T-helper 17 cell (primary cell): ENCODE measurements around the gene FGF18. TPM values are rescaled to one million over a fixed set of nuclear protein-coding genes. Genes with fewer than 3 reads are reported as not detected.
"Not testable (repeated sequence)": the region's sequence is repeated elsewhere in the genome, so short reads cannot be mapped to it uniquely, and the experiment has no call there.

Source experiments
- ATAC-seq: fragments of 150-1000 bp; cut with Tn5 transposase; 2 replicates; pipeline ENCODE4 v1.10.0; 2021; ENCODE audit warnings: mild to moderate bottlenecking, moderate library complexity
- DNase-seq, 3 donors: peaks; one replicate each; pipeline versions ENCODE4 v3.0.0 to v3.0.0-alpha.2; 2020 to 2021
- H3K9me3 ChIP-seq: one replicate; pipeline ENCODE4 v1.7.0; 2013; ENCODE audit warnings: low read length, mild to moderate bottlenecking; ENCODE audit not compliant: control insufficient read depth, poor library complexity, severe bottlenecking
- H3K27ac Mint-ChIP-seq: one replicate; pipeline ENCODE4 v1.8.0; 2022; ENCODE audit warnings: mild to moderate bottlenecking, moderate library complexity, mixed read lengths
- H3K27me3 Mint-ChIP-seq: one replicate; pipeline ENCODE4 v1.8.0; 2022; ENCODE audit warnings: mixed read lengths
- H3K36me3 Mint-ChIP-seq: one replicate; pipeline ENCODE4 v1.8.0; 2022; ENCODE audit warnings: low read depth, mixed read lengths
- H3K4me1 Mint-ChIP-seq: one replicate; pipeline ENCODE4 v1.8.0; 2022; ENCODE audit warnings: mild to moderate bottlenecking, mixed read lengths
- H3K4me3 Mint-ChIP-seq: one replicate; pipeline ENCODE4 v1.8.0; 2022; ENCODE audit warnings: mild to moderate bottlenecking, moderate library complexity, mixed read lengths
- total RNA-seq, 4 donors: library from RNA in 2 of 4; stranded (reverse) in 2 of 4; gene quantifications; one replicate each; pipeline ENCODE4 v1.2.3 and lab custom pipeline; 2022 to 2026

The FGF18 gene
- total RNA-seq, 2 donors from 2014 or later, result 0.44 to 0.50 TPM

DNA sequence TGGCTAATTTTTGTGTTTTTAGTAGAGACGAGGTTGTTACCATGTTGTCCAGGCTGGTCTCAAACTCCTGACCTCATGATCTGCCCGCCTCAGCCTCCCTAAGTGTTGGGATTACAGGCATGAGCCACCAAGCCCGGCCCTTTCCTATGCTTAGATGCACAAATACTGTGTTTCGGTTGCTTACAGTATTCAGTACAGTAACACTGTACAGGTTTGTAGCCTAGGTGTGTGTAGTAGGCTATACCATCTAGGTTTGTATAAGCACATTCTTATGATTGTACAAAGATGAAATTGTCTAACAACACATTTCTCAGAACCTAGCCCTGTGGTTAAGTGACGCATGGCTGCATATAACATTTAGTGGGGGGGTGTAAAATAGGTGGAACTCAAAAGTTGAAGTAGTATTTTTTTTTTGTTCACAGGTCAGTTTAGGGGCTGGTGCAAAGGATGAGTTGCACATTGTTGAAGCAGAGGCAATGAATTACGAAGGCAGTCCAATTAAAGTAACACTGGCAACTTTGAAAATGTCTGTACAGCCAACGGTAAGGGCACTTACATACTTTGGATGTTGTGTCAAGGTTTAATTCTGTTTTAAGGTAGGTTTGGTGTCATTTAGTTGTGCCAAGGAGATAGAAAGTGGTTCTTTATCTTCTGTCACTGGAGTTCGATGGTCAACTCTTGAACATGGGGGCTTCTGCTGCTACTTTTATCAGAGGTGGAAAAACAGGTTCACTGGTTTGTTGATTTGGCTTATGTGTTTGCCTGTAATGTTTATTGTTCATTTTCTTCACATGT, 28.4 kb upstream of the FGF18 start:
- no peaks in the 10 kb centered on the region for H3K9me3 ChIP-seq
- Mint-ChIP-seq H3K4me3 (peak overlapping the region; percentile 92), H3K4me1 (peaks cover 61% of the 10 kb centered on the region), H3K27ac (peak overlapping the region; percentile 95), H3K27me3 (no peaks in the 10 kb centered on the region), H3K36me3 (peaks cover 9% of the 10 kb centered on the region)
- ATAC-seq, result no peak
- DNase-seq, result no peak

DNA sequence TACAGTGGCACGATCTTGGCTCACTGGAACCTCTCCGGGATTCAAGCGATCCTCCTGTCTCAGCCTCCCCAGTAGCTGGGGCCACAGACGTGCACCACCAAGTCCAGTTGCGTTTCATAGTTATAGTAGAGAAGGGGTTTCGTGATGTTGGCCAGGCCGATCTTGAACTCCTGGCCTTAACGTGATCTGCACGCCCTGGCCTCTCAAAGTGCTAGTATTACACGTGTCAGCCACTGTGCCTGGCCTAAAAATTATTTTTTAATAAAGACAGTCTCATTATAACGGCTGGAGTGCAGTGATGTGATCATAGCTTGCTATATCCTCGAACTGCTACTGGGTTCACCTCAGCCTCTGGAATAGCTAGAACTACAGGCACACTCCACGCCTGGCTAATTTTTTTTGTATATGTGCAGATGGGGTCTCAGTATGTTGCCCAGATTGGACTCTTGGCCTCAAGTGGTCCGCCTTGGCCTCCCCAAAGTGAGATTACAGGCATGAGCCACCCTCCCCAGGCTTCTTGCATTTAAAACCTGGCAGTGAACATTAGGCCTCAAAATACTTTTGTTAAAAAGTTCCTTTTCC, 27.4 kb upstream of the FGF18 start:
- Mint-ChIP-seq H3K27me3 (no peaks in the 10 kb centered on the region), H3K4me1 (peaks cover 64% of the 10 kb centered on the region), H3K36me3 (peaks cover 9% of the 10 kb centered on the region), H3K27ac (peak overlapping the region; percentile 95), H3K4me3 (no peak overlapping the region)
- ATAC-seq (no peak), DNase-seq (no peak)
- no peaks in the 10 kb centered on the region for H3K9me3 ChIP-seq

DNA sequence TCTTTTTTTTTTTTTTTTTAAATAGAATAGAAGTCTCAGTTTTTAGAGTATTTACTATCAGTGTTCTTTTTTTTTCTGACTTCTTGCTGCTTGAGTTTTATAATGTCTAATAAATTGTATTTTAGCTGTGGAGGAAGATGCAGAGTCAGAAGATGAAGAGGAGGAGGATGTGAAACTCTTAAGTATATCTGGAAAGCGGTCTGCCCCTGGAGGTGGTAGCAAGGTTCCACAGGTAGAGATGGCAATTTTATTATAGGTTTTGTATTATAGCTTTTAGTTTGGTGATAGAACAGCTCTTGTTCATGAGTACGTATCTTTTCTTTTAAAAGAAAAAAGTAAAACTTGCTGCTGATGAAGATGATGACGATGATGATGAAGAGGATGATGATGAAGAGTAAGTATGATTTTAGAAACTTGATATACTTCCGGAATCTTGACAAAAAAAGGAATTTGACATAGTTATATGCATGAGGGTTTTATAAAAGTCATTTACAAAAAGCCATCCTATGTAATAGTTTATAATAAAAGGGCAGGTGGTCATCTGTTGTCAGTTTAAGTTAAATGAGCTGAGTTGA, 26.8 kb upstream of the FGF18 start:
- Mint-ChIP-seq H3K27me3 (no peaks in the 10 kb centered on the region), H3K4me3 (no peak overlapping the region), H3K4me1 (peaks cover 62% of the 10 kb centered on the region), H3K27ac (peak overlapping the region; percentile 95), H3K36me3 (peaks cover 9% of the 10 kb centered on the region)
- DNase-seq, result no peak
- no peaks in the 10 kb centered on the region for H3K9me3 ChIP-seq
- ATAC-seq, result no peak

DNA sequence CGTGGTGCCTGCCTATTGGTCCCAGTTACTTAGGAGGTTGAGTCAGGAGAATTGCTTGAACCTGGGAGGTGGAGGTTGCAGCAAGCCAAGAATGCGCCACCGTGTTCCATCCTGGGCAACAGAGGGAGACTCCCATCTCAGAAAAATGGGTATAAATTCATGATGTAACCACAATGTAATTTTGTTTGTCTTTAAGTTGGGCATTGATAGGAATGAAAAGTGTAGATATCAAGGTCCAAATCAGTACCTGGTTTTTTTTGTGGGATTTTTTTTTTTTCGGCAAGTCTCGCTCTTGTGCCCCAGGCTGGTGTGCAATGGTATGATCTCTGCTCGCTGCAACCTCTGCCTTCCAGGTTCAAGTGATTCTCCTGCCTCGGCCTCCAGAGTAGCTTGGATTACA, 24.4 kb upstream of the FGF18 start:
- DNase-seq, result no peak
- H3K4me1 Mint-ChIP-seq, result peaks cover 51% of the 10 kb centered on the region
- peaks cover 11% of the 10 kb centered on the region for H3K36me3 Mint-ChIP-seq
- peak overlapping the region; percentile 95 for H3K27ac Mint-ChIP-seq
- H3K9me3 ChIP-seq, result no peaks in the 10 kb centered on the region
- H3K27me3 Mint-ChIP-seq, result no peaks in the 10 kb centered on the region
- ATAC-seq, result no peak
- H3K4me3 Mint-ChIP-seq, result peak overlapping the region; percentile 61

DNA sequence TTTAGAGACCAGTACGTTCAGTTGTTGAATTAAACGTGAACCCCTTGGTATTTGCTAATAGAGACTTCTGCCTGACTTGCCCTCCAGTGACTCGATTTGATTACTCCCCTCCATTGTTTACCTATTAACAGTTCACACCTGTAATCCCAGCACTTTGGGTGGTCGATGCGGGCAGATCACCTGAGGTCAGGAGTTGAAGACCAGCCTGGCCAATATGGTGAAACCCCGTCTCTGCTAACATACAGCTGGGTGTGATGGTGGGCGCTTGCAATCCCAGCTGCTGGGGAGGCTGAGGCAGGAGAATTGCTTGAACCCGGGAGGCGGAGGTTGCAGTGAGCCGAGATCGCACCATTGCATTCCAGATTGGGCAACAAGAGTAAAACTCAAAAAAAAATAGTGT, 22.9 kb upstream of the FGF18 start:
- not testable (repeated sequence) for H3K27me3 Mint-ChIP-seq, H3K36me3 Mint-ChIP-seq, H3K9me3 ChIP-seq, H3K4me3 Mint-ChIP-seq, ATAC-seq, DNase-seq, H3K27ac Mint-ChIP-seq
- peaks cover 43% of the 10 kb centered on the region for H3K4me1 Mint-ChIP-seq

DNA sequence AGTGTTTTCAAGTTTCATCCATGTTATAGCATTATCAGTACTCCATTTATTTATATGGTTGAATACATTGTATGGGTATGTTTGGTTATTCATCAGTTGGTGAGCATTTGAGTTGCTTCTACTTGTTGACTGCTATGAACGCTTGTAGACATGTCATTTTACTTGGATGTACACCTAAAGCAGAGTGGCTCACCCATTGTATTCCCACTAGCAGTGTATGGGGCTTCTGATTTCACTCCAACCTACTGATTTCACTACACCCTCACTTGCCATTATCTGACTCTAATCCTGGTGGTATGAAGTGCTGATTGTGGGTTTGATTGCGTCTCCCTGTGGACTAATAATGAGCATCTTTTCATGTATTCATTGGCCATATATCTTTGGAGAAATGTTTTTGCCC, 22.3 kb upstream of the FGF18 start:
- H3K27ac Mint-ChIP-seq, result peak overlapping the region; percentile 24
- peaks cover 11% of the 10 kb centered on the region for H3K36me3 Mint-ChIP-seq
- H3K4me1 Mint-ChIP-seq, result peaks cover 43% of the 10 kb centered on the region
- DNase-seq (no peak), ATAC-seq (no peak)
- H3K9me3 ChIP-seq, result no peaks in the 10 kb centered on the region
- no peaks in the 10 kb centered on the region for H3K27me3 Mint-ChIP-seq
- no peak overlapping the region for H3K4me3 Mint-ChIP-seq

DNA sequence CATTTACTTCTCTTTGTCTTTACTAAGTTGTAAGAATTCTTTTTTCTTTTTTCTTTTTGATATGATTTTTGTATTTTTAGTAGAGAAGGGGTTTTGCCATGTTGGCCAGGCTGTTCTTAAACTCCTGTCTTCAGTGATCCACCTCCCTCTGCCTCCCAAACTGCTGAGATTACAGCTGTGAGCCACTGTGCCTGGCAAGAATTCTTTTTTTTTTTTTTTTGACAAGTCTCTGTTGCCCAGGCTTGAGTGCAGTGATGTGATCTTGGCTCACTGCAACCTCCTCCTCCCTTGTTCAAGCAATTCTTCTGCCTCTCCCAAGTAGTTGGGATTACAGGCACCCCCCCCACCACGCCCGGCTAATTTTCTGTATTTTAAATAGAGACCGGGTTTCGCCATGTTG, 21.8 kb upstream of the FGF18 start:
- no peaks in the 10 kb centered on the region for H3K9me3 ChIP-seq
- DNase-seq (no peak), ATAC-seq (no peak)
- Mint-ChIP-seq H3K36me3 (peaks cover 11% of the 10 kb centered on the region), H3K4me3 (no peak overlapping the region), H3K27me3 (no peaks in the 10 kb centered on the region), H3K27ac (peak overlapping the region; percentile 24), H3K4me1 (peaks cover 39% of the 10 kb centered on the region)

DNA sequence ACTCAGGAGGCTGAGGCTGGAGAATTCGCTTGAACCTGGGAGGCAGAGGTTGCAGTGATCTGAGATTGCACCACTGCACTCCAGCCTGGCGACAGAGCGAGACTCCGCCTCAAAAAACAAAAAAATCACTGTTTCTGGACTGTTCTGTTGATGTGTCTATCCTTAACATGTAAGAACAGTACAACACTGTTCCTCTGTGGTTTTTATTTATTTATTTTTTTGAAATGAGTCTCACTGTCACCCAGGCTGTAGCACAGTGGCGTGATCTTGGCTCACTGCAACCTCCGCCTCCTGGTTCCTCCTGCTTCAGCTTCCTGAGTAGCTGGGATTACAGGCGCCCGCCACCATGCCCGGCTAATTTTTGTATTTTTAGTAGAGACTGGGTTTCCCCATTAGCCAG, 20.8 kb upstream of the FGF18 start:
- peaks cover 11% of the 10 kb centered on the region for H3K36me3 Mint-ChIP-seq
- H3K4me1 Mint-ChIP-seq, result peaks cover 31% of the 10 kb centered on the region
- H3K9me3 ChIP-seq, ATAC-seq, H3K4me3 Mint-ChIP-seq, H3K27me3 Mint-ChIP-seq, DNase-seq, H3K27ac Mint-ChIP-seq: not testable (repeated sequence)

DNA sequence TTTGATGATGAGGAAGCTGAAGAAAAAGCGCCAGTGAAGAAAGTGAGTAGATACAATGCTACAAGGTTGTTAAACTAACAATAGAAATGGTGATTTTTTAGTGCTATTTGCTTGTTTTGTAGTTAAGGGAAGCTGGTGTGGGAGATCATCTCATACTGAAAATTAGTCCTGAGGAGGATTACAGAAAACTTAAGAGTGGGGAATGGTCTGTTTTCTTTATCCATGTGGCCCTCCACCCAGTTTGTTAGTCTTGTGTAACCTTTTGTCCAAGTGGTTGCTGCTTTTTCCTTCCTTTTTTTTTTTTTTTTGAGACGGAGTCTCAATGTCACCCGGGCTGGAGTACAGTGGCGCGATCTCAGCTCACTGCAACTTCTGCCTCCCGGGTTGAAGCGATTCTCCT, 19.3 kb upstream of the FGF18 start:
- ATAC-seq (no peak), DNase-seq (no peak)
- H3K27ac Mint-ChIP-seq, result peak overlapping the region; percentile 54
- H3K9me3 ChIP-seq, result no peaks in the 10 kb centered on the region
- no peaks in the 10 kb centered on the region for H3K27me3 Mint-ChIP-seq
- peaks cover 26% of the 10 kb centered on the region for H3K4me1 Mint-ChIP-seq
- H3K4me3 Mint-ChIP-seq, result no peak overlapping the region
- peaks cover 11% of the 10 kb centered on the region for H3K36me3 Mint-ChIP-seq

DNA sequence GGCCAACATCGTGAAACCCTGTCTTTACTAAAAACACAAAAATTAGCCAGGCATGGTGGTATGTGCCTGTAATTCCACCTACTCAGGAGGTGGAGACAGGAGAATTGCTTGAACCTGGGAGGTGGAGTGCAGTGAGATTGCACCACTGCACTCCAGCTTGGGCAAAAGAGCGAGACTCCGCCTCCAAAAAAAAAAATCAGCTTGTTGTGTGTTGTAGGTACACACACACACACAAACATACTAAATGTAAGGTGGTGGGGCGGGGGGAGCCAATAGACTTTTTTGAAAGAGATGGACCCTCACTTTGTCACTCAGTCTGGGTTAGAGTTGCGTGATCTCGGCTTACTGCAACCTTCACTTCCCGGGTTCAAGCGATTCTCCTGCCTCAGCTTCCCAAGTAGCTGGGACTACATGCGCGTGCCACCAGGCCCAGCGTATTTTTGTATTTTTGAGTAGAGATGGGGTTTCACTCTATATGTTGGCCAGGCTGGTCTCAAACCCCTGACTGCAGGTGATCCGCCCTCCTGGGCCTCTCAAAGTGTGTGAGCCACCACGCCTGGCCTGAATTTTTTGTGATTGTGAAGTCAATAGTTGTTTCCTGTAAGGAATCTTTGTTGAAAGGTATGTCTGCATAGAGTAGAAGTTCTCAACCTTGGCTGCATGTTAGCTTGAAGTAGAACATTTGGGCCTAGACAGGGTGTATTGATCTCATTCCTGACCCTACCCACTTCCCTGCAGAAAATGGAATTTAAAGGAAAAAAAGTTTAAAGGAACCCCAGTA, 18.1 kb upstream of the FGF18 start:
- DNase-seq (no peak), ATAC-seq (no peak)
- peak overlapping the region; percentile 24 for H3K27ac Mint-ChIP-seq
- H3K4me1 Mint-ChIP-seq, result peaks cover 31% of the 10 kb centered on the region
- no peaks in the 10 kb centered on the region for H3K27me3 Mint-ChIP-seq
- peaks cover 10% of the 10 kb centered on the region for H3K36me3 Mint-ChIP-seq
- H3K9me3 ChIP-seq, result no peaks in the 10 kb centered on the region
- peak overlapping the region; percentile 45 for H3K4me3 Mint-ChIP-seq

DNA sequence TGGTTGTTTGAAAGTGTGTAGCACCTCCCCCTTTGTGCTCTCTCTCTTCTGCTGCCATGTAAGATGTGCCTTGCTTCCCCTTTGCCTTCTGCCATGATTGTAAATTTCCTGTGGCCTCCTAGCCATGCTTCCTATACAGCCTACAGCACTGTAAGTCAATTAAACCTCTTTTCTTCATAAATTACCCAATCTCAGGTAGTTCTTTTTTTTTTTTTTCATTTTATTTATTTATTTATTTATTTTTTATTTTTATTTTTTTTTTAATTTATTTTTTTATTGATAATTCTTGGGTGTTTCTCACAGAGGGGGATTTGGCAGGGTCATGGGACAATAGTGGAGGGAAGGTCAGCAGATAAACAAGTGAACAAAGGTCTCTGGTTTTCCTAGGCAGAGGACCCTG, 16.7 kb upstream of the FGF18 start:
- Mint-ChIP-seq H3K36me3 (peaks cover 12% of the 10 kb centered on the region), H3K4me3 (peak overlapping the region; percentile 37)
- not testable (repeated sequence) for ATAC-seq

DNA sequence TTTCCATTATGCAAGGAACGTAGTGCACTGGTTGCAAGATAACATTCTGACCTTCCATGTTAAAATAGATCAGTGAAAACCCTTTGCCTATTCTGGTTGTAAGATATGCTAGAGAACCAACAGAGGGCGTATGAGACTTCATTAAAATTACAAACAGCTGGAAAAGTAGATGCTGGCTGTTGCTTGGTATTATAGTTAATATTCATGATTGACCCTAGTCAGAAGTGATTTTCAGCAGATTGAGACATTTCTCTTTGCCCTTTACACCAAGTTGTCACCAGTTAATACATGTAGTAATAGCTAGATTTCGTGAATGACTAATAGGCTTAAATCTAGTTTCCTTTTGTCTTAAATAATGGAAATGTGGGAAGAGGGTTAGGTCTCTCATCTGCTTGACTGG, 13.8 kb upstream of the FGF18 start:
- Mint-ChIP-seq H3K4me1 (peaks cover 38% of the 10 kb centered on the region), H3K4me3 (no peak overlapping the region), H3K36me3 (peaks cover 11% of the 10 kb centered on the region), H3K27me3 (no peaks in the 10 kb centered on the region), H3K27ac (peak overlapping the region; percentile 74)
- ATAC-seq, result no peak
- H3K9me3 ChIP-seq, result no peaks in the 10 kb centered on the region
- DNase-seq, result no peak

More for the DNA sequence above, 16.7 kb upstream of the FGF18 start:
- not testable (repeated sequence) for DNase-seq, H3K27ac Mint-ChIP-seq, H3K9me3 ChIP-seq, H3K27me3 Mint-ChIP-seq
- peaks cover 33% of the 10 kb centered on the region for H3K4me1 Mint-ChIP-seq

DNA sequence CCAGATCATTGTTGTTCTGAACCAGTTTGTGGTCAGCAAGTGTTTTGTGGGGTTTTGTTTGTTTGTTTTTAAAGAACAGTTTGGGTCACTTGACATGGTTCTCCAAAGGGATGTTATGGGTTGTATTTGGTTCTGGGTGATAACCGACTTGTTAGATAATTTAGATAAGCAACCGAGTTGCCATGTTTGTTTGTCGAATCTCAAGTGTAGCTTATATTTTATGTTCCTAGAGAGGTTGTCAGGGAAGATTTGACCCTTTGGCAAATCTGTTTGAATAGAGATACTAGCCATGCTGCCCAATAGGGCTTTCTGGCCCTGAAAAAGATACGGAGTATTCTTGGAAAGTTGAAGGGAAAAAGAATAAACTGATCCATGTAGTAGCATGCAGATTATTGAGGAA, 12.2 kb upstream of the FGF18 start:
- no peak overlapping the region for H3K4me3 Mint-ChIP-seq
- DNase-seq (no peak), ATAC-seq (no peak)
- peaks cover 9% of the 10 kb centered on the region for H3K36me3 Mint-ChIP-seq
- peaks cover 38% of the 10 kb centered on the region for H3K4me1 Mint-ChIP-seq
- H3K27ac Mint-ChIP-seq, result peak overlapping the region; percentile 41
- no peaks in the 10 kb centered on the region for H3K9me3 ChIP-seq
- no peaks in the 10 kb centered on the region for H3K27me3 Mint-ChIP-seq
